Kidney epithelial cell (primary cell): ENCODE data around the gene FBXW8. TPM values are rescaled to one million over a fixed set of nuclear protein-coding genes. Genes with fewer than 3 reads are reported as not detected.

ENCODE experiments used
- DNase-seq: peaks from one replicate; pipeline ENCODE4 v3.0.0-alpha.2; 2010; ENCODE audit warnings: low read depth
- H3K27me3 ChIP-seq: 2 replicates; pipeline ENCODE4 v1.6.0; 2011; ENCODE audit warnings: low read length; ENCODE audit not compliant: control insufficient read depth, insufficient read depth
- H3K36me3 ChIP-seq: 2 replicates; pipeline ENCODE4 v1.5.1; 2011; ENCODE audit warnings: low read length; ENCODE audit not compliant: control insufficient read depth, insufficient read depth
- H3K4me3 ChIP-seq: 2 replicates; pipeline ENCODE4 v1.5.1; 2011; ENCODE audit warnings: low read depth, mild to moderate bottlenecking, control low read depth, low read length
- CTCF ChIP-seq: IDR thresholded peaks from 2 replicates; pipeline ENCODE4 v1.5.1; 2011; ENCODE audit warnings: mild to moderate bottlenecking, moderate library complexity, low read length, control low read depth, inconsistent platforms; ENCODE audit not compliant: insufficient read depth, poor library complexity, severe bottlenecking
- total RNA-seq: library from RNA; depleted of rRNA; stranded (reverse); fragments of >200 nt; gene quantifications from 2 replicates; pipeline ENCODE4 v1.2.3, GENCODE V29; 2015

FBXW8 gene
- total RNA-seq, 1 donor from 2014 or later = 25.4 TPM

- Histone ChIP-seq H3K4me3 (no peak overlapping the region), H3K36me3 (no peaks in the 10 kb centered on the region), H3K27me3 (no peaks in the 10 kb centered on the region)
- no peak for TF ChIP-seq CTCF
- no peak for DNase-seq
Measured at GRCh38 chr12:117018276-117018675, 107.5 kb downstream of the FBXW8 start.

DNA sequence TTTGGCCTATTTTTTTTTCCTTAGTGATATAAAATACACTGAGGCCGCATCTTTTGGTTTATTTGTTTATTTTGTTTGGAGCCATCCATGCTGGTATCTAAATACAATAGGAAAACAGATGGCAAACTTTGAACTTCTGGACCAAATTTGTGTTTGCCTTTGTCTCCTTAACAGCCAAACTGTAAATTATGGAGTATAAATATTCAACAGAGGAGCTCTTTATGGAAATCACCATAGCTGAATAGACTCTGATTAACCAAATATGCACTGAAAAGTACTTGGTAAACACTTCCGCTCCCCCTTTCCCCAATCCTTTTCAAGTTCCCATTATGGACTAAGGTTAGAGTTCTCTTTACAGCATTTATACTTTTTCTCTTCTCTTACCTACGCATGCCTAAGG lies 107.9 kb downstream of the FBXW8 start:
- no peaks in the 10 kb centered on the region for H3K27me3 ChIP-seq
- no peak overlapping the region for H3K4me3 ChIP-seq
- TF ChIP-seq CTCF = no peak
- no peak for DNase-seq
- H3K36me3 ChIP-seq = no peaks in the 10 kb centered on the region

GRCh38 chr12:117019866-117020265 lies 109.1 kb downstream of the FBXW8 start:
- H3K4me3 ChIP-seq = no peak overlapping the region
- no peaks in the 10 kb centered on the region for H3K27me3 ChIP-seq
- TF ChIP-seq CTCF = no peak
- no peak for DNase-seq
- H3K36me3 ChIP-seq = peaks cover 2% of the 10 kb centered on the region

DNA sequence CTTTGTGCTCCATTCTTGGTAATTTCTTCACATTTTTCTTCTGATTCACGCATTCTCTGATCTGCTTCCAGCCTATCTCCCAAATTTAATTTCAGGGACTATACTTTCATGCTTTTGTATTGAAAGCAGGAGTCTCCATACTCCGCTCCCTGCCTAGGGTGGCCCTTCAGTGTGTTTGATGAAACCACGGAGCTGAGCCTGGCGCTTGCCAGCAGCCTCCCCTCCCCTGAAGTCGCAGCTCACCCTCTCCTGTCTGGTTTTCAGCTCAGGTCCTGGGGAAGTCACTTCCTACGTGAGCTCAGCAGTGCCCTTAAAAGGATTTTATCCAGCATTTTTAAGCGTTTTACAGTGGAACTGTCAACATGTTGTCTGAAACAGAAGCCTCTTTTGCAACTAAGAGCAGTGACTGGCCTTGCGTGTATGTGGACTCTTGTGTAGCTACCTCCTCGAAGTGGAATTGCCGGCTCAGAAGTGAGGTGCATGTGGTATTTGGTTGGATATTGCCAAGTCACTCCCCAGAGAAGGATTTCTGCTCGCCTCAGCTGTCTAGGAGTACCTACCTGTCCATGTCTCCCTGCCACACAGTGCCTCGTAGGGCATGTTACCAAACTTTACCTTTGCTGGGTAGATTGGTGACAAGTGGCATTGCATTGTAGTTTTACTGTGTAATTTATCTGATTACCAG lies 109.9 kb downstream of the FBXW8 start:
- Histone ChIP-seq H3K4me3 (no peak overlapping the region), H3K36me3 (peaks cover 2% of the 10 kb centered on the region), H3K27me3 (no peaks in the 10 kb centered on the region)
- TF ChIP-seq CTCF = no peak
- no peak for DNase-seq

DNA sequence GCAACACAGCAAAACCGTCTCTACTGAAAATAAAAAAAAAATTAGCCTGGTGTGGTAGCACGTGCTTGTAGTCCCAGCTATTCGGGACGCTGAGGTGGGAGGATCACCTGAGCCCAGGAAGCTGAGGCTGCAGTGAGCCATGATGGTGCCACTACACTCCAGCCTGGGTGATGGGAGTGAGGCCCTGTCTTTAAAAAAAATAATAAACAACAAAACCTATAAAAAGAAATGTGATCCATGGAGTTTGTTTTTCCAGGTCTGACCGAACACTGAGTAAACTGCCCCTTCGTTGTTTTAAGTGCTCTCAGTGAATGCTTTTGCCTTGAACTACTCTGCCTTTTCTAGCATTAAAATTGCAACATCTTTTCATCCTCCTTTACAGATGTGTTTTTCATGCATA lies 111.7 kb downstream of the FBXW8 start:
- no peak for TF ChIP-seq CTCF
- H3K36me3 ChIP-seq = peaks cover 2% of the 10 kb centered on the region
- DNase-seq = no peak
- no peaks in the 10 kb centered on the region for H3K27me3 ChIP-seq
- H3K4me3 ChIP-seq = no peak overlapping the region
